K562 (cell line): ENCODE data around the gene CTIF. TPM values are rescaled to one million over a fixed set of nuclear protein-coding genes. Genes with fewer than 3 reads are reported as not detected.

Experiments
- ATAC-seq: fragments of 200-7000 bp; cut with Tn5 transposase; 3 replicates; pipeline ENCODE4 v1.9.1; 2020; ENCODE audit warnings: moderate library complexity
- BruUV-seq: library from RNA; stranded (reverse); fragments of 400-500 nt; replicated peaks from 2 replicates; lab custom pipeline; 2021; lab: Mats Ljungman, UMichigan
- CTCF ChIA-PET: fragments of 300-600 bp; formaldehyde crosslinking; extraction: SDS; loops from one replicate; lab custom pipeline; 2021; ENCODE audit warnings: low intra/inter-chr PET ratio; lab: Yijun Ruan, JAX
- POLR2A ChIA-PET: fragments of 300-600, 350-650 bp; sonication (Branson Sonifier 250); formaldehyde crosslinking; extraction: SDS; loops from one replicate; lab custom pipeline; 2021; ENCODE audit warnings: antibody characterized with exemption, inconsistent platforms; lab: Yijun Ruan, JAX
- DNase-seq, 4 experiments: peaks; one replicate each; pipeline versions ENCODE4 v3.0.0 to v3.0.0-alpha.2; 2011 to 2018; ENCODE audit warnings: low spot score in 3 of 4, mixed read lengths in 3 of 4; ENCODE audit errors: extremely low read depth in 1 of 4
- FAIRE-seq: peaks from 2 replicates; lab custom pipeline; 2011; peaks lifted over from hg19 to GRCh38; lab: Jason Lieb, UNC
- H2AFZ ChIP-seq: 2 replicates; pipeline ENCODE4 v1.6.0; 2011; ENCODE audit warnings: low read depth, low read length, control low read depth, inconsistent platforms
- H3K27ac ChIP-seq: fragments of 200-600 bp; 3 replicates; pipeline ENCODE4 v1.8.0; 2011; ENCODE audit warnings: low read depth, mild to moderate bottlenecking, control low read depth, inconsistent platforms, low read length, moderate library complexity, mixed read lengths; ENCODE audit errors: extremely low read depth
- H3K27me3 ChIP-seq, 2 experiments: fragments of 300-600 bp in 1 of 2; 2 replicates in 1 of 2; 3 replicates in 1 of 2; pipeline versions ENCODE4 v1.6.0 to v1.8.0; 2011; ENCODE audit warnings: inconsistent platforms in 2 of 2, low read length in 2 of 2, mild to moderate bottlenecking in 1 of 2, mixed read lengths in 1 of 2, moderate library complexity in 1 of 2; ENCODE audit not compliant: control insufficient read depth in 2 of 2, insufficient read depth in 2 of 2
- H3K36me3 ChIP-seq: fragments of 300-600 bp; 3 replicates; pipeline ENCODE4 v1.8.0; 2011; ENCODE audit warnings: mild to moderate bottlenecking, low read length, inconsistent platforms; ENCODE audit not compliant: control insufficient read depth, insufficient read depth
- H3K4me1 ChIP-seq, 2 experiments: fragments of 200-600 bp in 1 of 2; replicated peaks in 1 of 2; 2 replicates in 1 of 2; 3 replicates in 1 of 2; pipeline versions ENCODE4 v1.5.1 to v1.8.0; 2011; ENCODE audit warnings: inconsistent platforms in 2 of 2, low read length in 2 of 2, mild to moderate bottlenecking in 1 of 2, mixed read lengths in 1 of 2, moderate library complexity in 1 of 2; ENCODE audit not compliant: control insufficient read depth in 2 of 2, insufficient read depth in 2 of 2
- H3K4me2 ChIP-seq: 2 replicates; pipeline ENCODE4 v1.6.1; 2011; ENCODE audit warnings: low read length, control low read depth, inconsistent platforms, mixed read lengths; ENCODE audit not compliant: insufficient read depth
- H3K4me3 ChIP-seq: fragments of 200-600 bp; sonication (generic), shearing (Covaris generic); 2 replicates; pipeline ENCODE4 v1.5.1; 2016; ENCODE audit warnings: control low read depth, inconsistent platforms
- H3K79me2 ChIP-seq: fragments of 200-600 bp; 3 replicates; pipeline ENCODE4 v1.8.0; 2011; ENCODE audit warnings: low read length, inconsistent platforms; ENCODE audit not compliant: control insufficient read depth, insufficient read depth
- H3K9ac ChIP-seq, 2 experiments: 2 replicates each; pipeline versions ENCODE4 v1.6.0 to v1.6.1; 2011; ENCODE audit warnings: low read depth in 2 of 2, low read length in 2 of 2, control low read depth in 1 of 2, inconsistent platforms in 1 of 2, mild to moderate bottlenecking in 1 of 2, mixed read lengths in 1 of 2; ENCODE audit not compliant: insufficient read depth in 1 of 2
- H3K9me1 ChIP-seq: one replicate; pipeline ENCODE4 v1.6.0; 2011; ENCODE audit warnings: inconsistent platforms, mild to moderate bottlenecking, low read length, moderate library complexity; ENCODE audit not compliant: control insufficient read depth, insufficient read depth
- H3K9me3 ChIP-seq: replicated peaks from 2 replicates; pipeline ENCODE4 v1.5.1; 2011; ENCODE audit warnings: low read depth, low read length, inconsistent platforms; ENCODE audit not compliant: control insufficient read depth, insufficient read depth
- H4K20me1 ChIP-seq: replicated peaks from 2 replicates; pipeline ENCODE4 v1.6.1; 2011; ENCODE audit warnings: low read length, inconsistent platforms, mixed read lengths; ENCODE audit not compliant: control insufficient read depth, insufficient read depth
- CREB3L1 ChIP-seq: fragments of 450-650 bp; IDR thresholded peaks from 2 replicates; pipeline ENCODE4 v1.6.1; 2014; ENCODE audit warnings: low read depth, mild to moderate bottlenecking, moderate library complexity, borderline replicate concordance
- ELF4 ChIP-seq: fragments of 450-650 bp; formaldehyde crosslinking; IDR thresholded peaks from 2 replicates; pipeline ENCODE4 v1.4.0; 2022; ENCODE audit warnings: missing genetic modification characterization
- GATAD2B ChIP-seq: fragments of 450-650 bp; IDR thresholded peaks from 2 replicates; pipeline ENCODE4 v1.6.1; 2017; ENCODE audit warnings: mild to moderate bottlenecking, borderline replicate concordance
- HINFP ChIP-seq: fragments of 450-650 bp; conservative IDR thresholded peaks from 2 replicates; pipeline ENCODE4 v1.6.1; 2016; ENCODE audit warnings: missing genetic modification characterization, low read depth, mild to moderate bottlenecking, control low read depth, missing compliant biosample characterization
- HNRNPL ChIP-seq: fragments of 200-400 bp; formaldehyde crosslinking; IDR thresholded peaks from 2 replicates; pipeline ENCODE4 v1.6.1; 2017; ENCODE audit warnings: low read depth, mild to moderate bottlenecking, low read length
- HOMEZ ChIP-seq: fragments of 250-450 bp; sonication (Bioruptor Pico); IDR thresholded peaks from 2 replicates; pipeline ENCODE4 v1.4.0; 2020; ENCODE audit warnings: mild to moderate bottlenecking, moderate library complexity
- NEUROD1 ChIP-seq: fragments of 150-350 bp; IDR thresholded peaks from 2 replicates; pipeline ENCODE4 v1.6.1; 2014; ENCODE audit warnings: borderline replicate concordance, low read length, low read depth; ENCODE audit not compliant: partially characterized antibody
- TGIF2 ChIP-seq: sonication (generic); formaldehyde crosslinking; IDR thresholded peaks from 2 replicates; pipeline ENCODE4 v1.8.1; 2022; ENCODE audit warnings: mild to moderate bottlenecking, missing genetic modification reagents, moderate library complexity
- ZNF280A ChIP-seq: fragments of 450-650 bp; IDR thresholded peaks from 2 replicates; pipeline ENCODE4 v1.6.1; 2018; ENCODE audit warnings: mild to moderate bottlenecking, low read depth; ENCODE audit not compliant: partially characterized antibody
- WGBS: fragments of 100-300 bp; shearing (Covaris generic); methylation state at CpG from one replicate; pipeline ENCODE4 v1.1.6; 2016; ENCODE audit warnings: low coverage, mixed read lengths; ENCODE audit not compliant: insufficient coverage; ENCODE audit errors: missing lambda C conversion rate; 5-methylcytosine and 5-hydroxymethylcytosine counted together
- in situ Hi-C: fragments of 300-500 bp; cut with MboI; formaldehyde crosslinking; loops from 4 replicates; pipeline ENCODE4 v1.15.0; 2018; ENCODE audit warnings: inconsistent platforms, mixed read lengths
- intact Hi-C: fragments of 100-400 bp; cut with micrococcal nuclease; formaldehyde crosslinking; loops from 2 replicates; pipeline ENCODE4 v1.14.2; 2022
- polyA plus RNA-seq, 8 experiments: library from polyadenylated mRNA; depleted of rRNA in 4 of 8; stranded (reverse) in 5 of 8; unstranded in 3 of 8; fragments of >200 nt; fragmentation: Nextera tagmentation in 2 of 8; fragmentation: Illumina TruSeq in 1 of 8; extraction: Ambion mirVana in 2 of 8; extraction: Trizol in 1 of 8; gene quantifications; 2 replicates each; pipeline versions ENCODE4 v1.2.1 to v1.2.3, GENCODE V29; 2011 to 2014; ENCODE audit warnings: inconsistent platforms in 1 of 8, missing spikeins in 1 of 8
- total RNA-seq, 7 experiments: library from RNA; depleted of rRNA in 6 of 7; stranded (reverse); fragments of >200 nt in 6 of 7; fragmentation: Illumina TruSeq in 2 of 7; extraction: Trizol in 2 of 7; gene quantifications; 2 replicates each; pipeline versions ENCODE4 v1.2.1 to v1.2.3, GENCODE V29; 2011 to 2021; ENCODE audit warnings: low replicate concordance in 1 of 7

Gene CTIF
- total and polyA plus RNA-seq, 9 of the 15 experiments (the other 6 are each of a cell fraction or from before 2014, with no cell fraction given): 0.17 to 11.5 (median 2.2) TPM

GRCh38 chr18:48658721-48659120, 119.9 kb downstream of the CTIF start:
- CTCF ChIA-PET: no interaction called here
- H3K9ac ChIP-seq: no peak overlapping the region
- FAIRE-seq: no peak
- H3K27me3 ChIP-seq: no peaks in the 10 kb centered on the region
- H3K36me3 ChIP-seq: no peaks in the 10 kb centered on the region
- 0 out of 2 replicates have a peak, but pooled peaks cover 3% of the 10 kb centered on the region for H4K20me1 ChIP-seq
- ATAC-seq: no peak
- TF ChIP-seq HOMEZ: no peak
- TF ChIP-seq GATAD2B: no peak
- no peak for TF ChIP-seq HINFP (tag)
- TF ChIP-seq TGIF2 (CRISPR knock-in tag): no peak
- TF ChIP-seq HNRNPL: no peak
- no peak for TF ChIP-seq ELF4 (CRISPR knock-in tag)
- TF ChIP-seq NEUROD1: no peak
- TF ChIP-seq ZNF280A: no peak
- no peak for TF ChIP-seq CREB3L1
- TF ChIP-seq, all 486 proteins: peak for 0
- DNase-seq: no peak
- H3K4me2 ChIP-seq: no peak overlapping the region
- no peak overlapping the region for H3K27ac ChIP-seq
- H3K4me3 ChIP-seq: no peak overlapping the region
- H2AFZ ChIP-seq: no peak overlapping the region
- H3K9me1 ChIP-seq: no peaks in the 10 kb centered on the region
- no TSS peak for BruUV-seq
- intact Hi-C loops: no loop called here
- H3K9me3 ChIP-seq: no peaks in the 10 kb centered on the region
- in situ Hi-C loops: no loop called here
- POLR2A ChIA-PET: interaction anchor here (0.6 kb wide), 1 partner anchor 1807 kb away, joined by 3 read pairs; no protein-coding TSS in a partner anchor
- H3K4me1 ChIP-seq: peaks cover 0 to 4% of the 10 kb centered on the region in 2 experiments; a peak in 3 of 5 replicates
- 32% methylated on average over 5 of the region's 5 CpGs for WGBS
- H3K79me2 ChIP-seq: no peaks in the 10 kb centered on the region
